Gastroesophageal sphincter (tissue), 3 donors: ENCODE measurements around the gene YOD1.

Source experiments
- EP300 ChIP-seq: sonication (generic); formaldehyde crosslinking; IDR thresholded peaks from one replicate; pipeline ENCODE4 v1.6.1; 2017; ENCODE audit warnings: antibody characterized with exemption, mild to moderate bottlenecking
- POLR2A ChIP-seq, 2 donors: fragments of 450-650 bp; IDR thresholded peaks; one replicate each; pipeline ENCODE4 v1.6.1; 2017; ENCODE audit warnings: antibody characterized with exemption in 2 of 2, mild to moderate bottlenecking in 2 of 2, moderate library complexity in 1 of 2
- POLR2AphosphoS5 ChIP-seq: sonication (generic); formaldehyde crosslinking; IDR thresholded peaks from one replicate; pipeline ENCODE4 v1.6.1; 2017; ENCODE audit warnings: antibody characterized with exemption
- TF ChIP-seq, protein P1 (sequence below), 4 experiments: fragments of 200-600 bp in 2 of 4; fragments of 450-650 bp in 2 of 4; sonication (generic) in 1 of 4; IDR thresholded peaks; one replicate each; pipeline ENCODE4 v1.5.1; 2017 to 2019; ENCODE audit warnings: antibody characterized with exemption in 4 of 4, mild to moderate bottlenecking in 2 of 4, moderate library complexity in 2 of 4

DNA sequence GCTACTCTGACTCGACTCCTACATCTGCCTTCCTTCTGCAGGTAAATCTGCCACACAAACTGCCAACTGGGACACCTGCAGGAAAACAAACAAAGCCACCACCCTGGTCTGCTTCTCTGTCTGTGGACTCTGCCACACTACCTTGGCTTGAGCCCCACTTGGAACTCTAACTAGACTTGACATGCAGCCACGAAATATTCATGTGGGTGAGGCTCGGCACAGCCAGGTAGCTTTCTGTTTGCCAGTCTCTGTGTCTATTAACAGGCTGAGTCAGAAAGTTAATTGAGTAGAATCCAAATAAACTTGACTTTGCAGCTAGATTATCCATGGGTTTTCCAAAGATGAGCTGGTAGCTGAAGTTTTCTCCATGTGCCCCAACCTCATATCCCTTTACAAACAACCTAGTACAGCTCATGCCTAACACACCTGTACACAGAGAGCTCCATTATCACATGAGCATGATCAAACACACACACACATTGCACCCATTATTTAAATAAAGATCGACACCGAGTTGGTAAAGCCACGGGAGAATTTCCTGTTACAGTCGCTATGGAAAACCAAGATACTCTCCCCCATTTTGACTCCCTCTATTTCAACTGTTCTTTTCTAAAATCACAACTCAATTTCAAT lies 19.3 kb downstream of the YOD1 start:
- TF ChIP-seq POLR2AphosphoS5 (no peak), POLR2A (IDR thresholded peaks at IDR 0.05) (no peak), EP300 (no peak)
- TF ChIP-seq, protein P1, sequence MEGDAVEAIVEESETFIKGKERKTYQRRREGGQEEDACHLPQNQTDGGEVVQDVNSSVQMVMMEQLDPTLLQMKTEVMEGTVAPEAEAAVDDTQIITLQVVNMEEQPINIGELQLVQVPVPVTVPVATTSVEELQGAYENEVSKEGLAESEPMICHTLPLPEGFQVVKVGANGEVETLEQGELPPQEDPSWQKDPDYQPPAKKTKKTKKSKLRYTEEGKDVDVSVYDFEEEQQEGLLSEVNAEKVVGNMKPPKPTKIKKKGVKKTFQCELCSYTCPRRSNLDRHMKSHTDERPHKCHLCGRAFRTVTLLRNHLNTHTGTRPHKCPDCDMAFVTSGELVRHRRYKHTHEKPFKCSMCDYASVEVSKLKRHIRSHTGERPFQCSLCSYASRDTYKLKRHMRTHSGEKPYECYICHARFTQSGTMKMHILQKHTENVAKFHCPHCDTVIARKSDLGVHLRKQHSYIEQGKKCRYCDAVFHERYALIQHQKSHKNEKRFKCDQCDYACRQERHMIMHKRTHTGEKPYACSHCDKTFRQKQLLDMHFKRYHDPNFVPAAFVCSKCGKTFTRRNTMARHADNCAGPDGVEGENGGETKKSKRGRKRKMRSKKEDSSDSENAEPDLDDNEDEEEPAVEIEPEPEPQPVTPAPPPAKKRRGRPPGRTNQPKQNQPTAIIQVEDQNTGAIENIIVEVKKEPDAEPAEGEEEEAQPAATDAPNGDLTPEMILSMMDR (IDR thresholded peaks at IDR 0.05), result no peak
